SH-SY5Y (cell line): ENCODE data around the gene SLC2A4.

ENCODE experiments used
- GATA2 ChIP-seq: IDR thresholded peaks from 2 replicates; pipeline ENCODE4 v1.6.1; 2011; ENCODE audit warnings: mild to moderate bottlenecking, low read depth, low read length
- GATA3 ChIP-seq: IDR thresholded peaks from 2 replicates; pipeline ENCODE4 v1.6.1; 2011; ENCODE audit warnings: low read depth, mild to moderate bottlenecking, low read length, moderate library complexity

DNA sequence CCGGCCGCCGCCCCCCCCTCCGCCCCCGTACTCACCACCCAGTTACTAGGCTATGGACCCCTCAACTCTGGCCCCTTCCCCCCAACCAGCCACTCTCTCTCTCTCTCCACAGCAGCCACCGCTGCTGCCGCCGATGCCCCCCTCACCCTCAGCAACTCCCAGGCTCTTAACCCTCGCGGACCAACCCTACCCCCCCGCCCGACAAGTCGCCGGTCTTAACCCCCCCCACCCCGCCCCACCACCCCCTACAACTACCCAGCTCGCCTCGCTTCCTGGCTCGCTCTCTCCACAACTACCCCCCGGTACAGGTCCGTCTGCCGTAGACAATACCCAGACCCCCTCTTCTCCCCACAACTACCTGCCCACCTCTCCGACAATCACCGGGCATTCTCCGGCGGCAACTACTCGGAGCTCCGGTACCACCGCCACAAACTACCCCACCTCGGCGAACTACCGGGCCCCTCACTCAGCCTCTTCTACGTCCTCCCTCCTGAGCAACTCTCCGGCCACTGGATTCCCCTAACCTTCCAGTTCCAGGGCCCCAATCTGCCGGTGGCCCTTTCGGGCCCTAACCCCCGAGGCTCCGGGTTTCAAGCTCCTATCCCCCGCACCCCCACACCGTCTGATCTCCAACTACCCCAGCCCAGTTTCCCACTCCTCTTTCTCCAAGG, 43.0 kb upstream of the SLC2A4 start:
- TF ChIP-seq GATA2, result no peak
- no peak for TF ChIP-seq GATA3
